Keratinocyte (primary cell): ENCODE results near the gene GALNT7.

ENCODE experiments used
- CTCF ChIP-seq, 3 experiments: IDR thresholded peaks in 1 of 3; conservative IDR thresholded peaks in 1 of 3; optimal IDR thresholded peaks in 1 of 3; 2 replicates in 2 of 3; 3 replicates in 1 of 3; pipeline versions ENCODE3 to v1.5.1; 2011; ENCODE audit warnings: low read length in 3 of 3, mild to moderate bottlenecking in 3 of 3, moderate library complexity in 2 of 3, control low read depth in 1 of 3, inconsistent platforms in 1 of 3; ENCODE audit not compliant: insufficient read depth in 2 of 3; ENCODE audit errors: extremely low read depth in 1 of 3
- EZH2 ChIP-seq: IDR thresholded peaks from one replicate; pipeline ENCODE4 v1.6.1; 2012; ENCODE audit warnings: inconsistent platforms, mild to moderate bottlenecking, low read length, moderate library complexity

- TF ChIP-seq CTCF (optimal IDR thresholded peaks at IDR 0.05 in 1 of 3, IDR thresholded peaks at IDR 0.05 in 1 of 3, conservative IDR thresholded peaks at IDR 0.05 in 1 of 3; ENCODE audit: extremely low read depth in 1 of 3, insufficient read depth in 2 of 3, low read length in 3 of 3), result no peak
- TF ChIP-seq EZH2, result no peak
Observed at GRCh38 chr4:173214231-173214630, 45.6 kb downstream of the GALNT7 start.
